Coronary artery (tissue), 2 donors: Measurements from ENCODE around the gene STAT5B.

ENCODE experiments used
- DNase-seq: peaks from one replicate; pipeline ENCODE4 v3.0.0-alpha.2; 2017; ENCODE audit warnings: low spot score
- H3K27ac ChIP-seq, 2 donors: fragments of 200-600 bp; sonication (generic); one replicate each; pipeline ENCODE4 v1.5.1; 2016 to 2019
- H3K4me3 ChIP-seq: fragments of 200-600 bp; sonication (generic); 2 replicates; pipeline ENCODE4 v1.5.1; 2016; ENCODE audit warnings: mild to moderate bottlenecking, moderate library complexity
- TF ChIP-seq, protein P1 (sequence below): fragments of 200-600 bp; sonication (generic); IDR thresholded peaks from one replicate; pipeline ENCODE4 v1.5.1; 2019; ENCODE audit warnings: antibody characterized with exemption

STAT5B gene

GRCh38 chr17:42287977-42288802, 12.0 kb upstream of the STAT5B start, which contains the start of gene STAT5A:
STAT5A (plus strand) TSS chr17:42288498; CDS start chr17:42289412, 914 bp downstream.
- Histone ChIP-seq H3K27ac (peak within 1 kb of the TSS; percentile 86 to 96), H3K4me3 (peak within 1 kb of the TSS; percentile 95)
- TF ChIP-seq, protein P1, sequence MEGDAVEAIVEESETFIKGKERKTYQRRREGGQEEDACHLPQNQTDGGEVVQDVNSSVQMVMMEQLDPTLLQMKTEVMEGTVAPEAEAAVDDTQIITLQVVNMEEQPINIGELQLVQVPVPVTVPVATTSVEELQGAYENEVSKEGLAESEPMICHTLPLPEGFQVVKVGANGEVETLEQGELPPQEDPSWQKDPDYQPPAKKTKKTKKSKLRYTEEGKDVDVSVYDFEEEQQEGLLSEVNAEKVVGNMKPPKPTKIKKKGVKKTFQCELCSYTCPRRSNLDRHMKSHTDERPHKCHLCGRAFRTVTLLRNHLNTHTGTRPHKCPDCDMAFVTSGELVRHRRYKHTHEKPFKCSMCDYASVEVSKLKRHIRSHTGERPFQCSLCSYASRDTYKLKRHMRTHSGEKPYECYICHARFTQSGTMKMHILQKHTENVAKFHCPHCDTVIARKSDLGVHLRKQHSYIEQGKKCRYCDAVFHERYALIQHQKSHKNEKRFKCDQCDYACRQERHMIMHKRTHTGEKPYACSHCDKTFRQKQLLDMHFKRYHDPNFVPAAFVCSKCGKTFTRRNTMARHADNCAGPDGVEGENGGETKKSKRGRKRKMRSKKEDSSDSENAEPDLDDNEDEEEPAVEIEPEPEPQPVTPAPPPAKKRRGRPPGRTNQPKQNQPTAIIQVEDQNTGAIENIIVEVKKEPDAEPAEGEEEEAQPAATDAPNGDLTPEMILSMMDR: no peak
- DNase-seq: peak; percentile 96

- peak overlapping the region; percentile 86 to 96 for H3K27ac ChIP-seq
- TF ChIP-seq, protein P1: no peak
- H3K4me3 ChIP-seq: peak overlapping the region; percentile 95
- peak; percentile 88 for DNase-seq
Observed at GRCh38 chr17:42287305-42287976, 11.2 kb upstream of the STAT5B start.

DNA sequence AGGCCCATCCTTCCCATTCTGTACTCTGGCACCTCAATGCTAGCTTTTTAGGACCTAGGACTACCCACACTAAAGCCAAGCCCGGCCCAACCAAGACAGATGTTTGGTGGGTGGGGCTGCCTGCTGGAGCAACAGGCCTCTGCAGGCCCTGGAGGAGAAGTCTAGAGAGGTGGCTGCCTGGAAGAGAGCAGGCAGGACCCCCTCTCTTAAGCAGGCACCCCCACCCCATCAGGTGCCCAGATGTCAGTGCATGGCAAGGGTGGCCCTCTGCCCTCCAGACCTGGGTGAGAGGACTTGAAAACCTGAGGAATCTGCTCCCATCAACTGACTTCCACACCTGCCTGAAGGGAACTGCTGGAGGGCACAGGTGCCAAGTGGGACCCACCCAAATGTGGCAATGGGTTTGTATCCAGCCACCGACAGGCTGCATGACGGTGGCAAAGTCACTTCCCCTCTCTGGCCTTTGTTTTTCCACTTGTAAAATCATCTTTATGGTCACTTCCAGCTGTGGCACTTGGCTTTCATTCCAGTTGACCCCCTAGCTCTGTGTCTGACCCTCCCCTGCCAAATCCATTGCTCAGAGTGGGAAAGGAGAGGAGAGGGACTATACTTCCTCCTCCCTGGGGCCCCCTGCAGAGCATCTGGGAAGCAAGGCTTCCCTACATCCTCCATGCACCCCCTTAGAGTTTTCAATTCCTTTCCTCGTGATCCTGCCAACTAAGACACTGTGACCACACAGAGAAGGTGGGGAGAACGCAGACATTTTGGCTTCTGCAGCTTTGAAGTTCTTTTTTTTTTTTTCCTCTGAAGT, 10.4 kb upstream of the STAT5B start:
- Histone ChIP-seq H3K27ac (peak overlapping the region; percentile 86 to 96), H3K4me3 (peak overlapping the region; percentile 95)
- no peak for DNase-seq
- TF ChIP-seq, protein P1: no peak

DNA sequence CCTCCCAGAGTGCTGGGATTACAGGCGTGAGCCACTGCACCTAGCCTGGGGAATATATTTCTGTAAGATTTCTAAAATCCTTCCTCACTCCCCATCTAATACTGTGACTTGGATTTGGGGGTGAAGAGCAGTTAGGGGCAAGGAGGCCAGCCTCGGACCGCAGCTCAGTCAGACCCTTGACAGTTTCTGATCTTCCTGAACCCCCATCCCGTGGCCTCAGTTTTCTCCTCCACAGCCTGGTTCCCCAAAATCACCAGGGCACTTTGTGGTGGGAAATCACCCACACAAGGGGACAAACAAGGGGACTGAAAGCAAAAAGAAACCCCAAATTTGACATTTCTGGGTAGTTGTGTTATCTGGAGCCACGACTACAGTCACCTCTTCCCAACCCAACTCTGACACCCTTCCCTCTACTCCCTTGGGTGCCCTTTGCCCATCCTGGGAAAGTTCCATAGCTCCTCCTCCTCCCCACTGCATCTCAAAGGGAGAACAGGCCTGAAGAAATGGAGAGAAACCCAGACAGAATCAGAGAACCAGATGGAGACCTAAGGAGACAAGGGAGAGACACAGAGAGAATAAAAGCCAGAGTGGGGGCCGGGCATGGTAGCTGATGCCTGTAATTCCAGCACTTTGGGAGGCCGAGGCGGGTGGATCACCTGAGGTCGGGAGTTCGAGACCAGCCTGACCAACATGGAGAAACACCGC, 9.3 kb upstream of the STAT5B start:
- no peak overlapping the region for H3K4me3 ChIP-seq
- no peak for DNase-seq
- TF ChIP-seq, protein P1: no peak
- H3K27ac ChIP-seq: no peak overlapping the region

- DNase-seq: no peak
- TF ChIP-seq, protein P1: no peak
- Histone ChIP-seq H3K4me3 (no peak overlapping the region), H3K27ac (no peak overlapping the region)
Observed at GRCh38 chr17:42284566-42284965, 8.4 kb upstream of the STAT5B start.

- Histone ChIP-seq H3K4me3 (no peak overlapping the region), H3K27ac (no peak overlapping the region)
- DNase-seq: no peak
- TF ChIP-seq, protein P1: no peak
Observed at GRCh38 chr17:42284024-42284369, 7.8 kb upstream of the STAT5B start.
